HEK293 (cell line): ENCODE results near the gene MS4A2.
"Not testable (repeated sequence)": the region's sequence is repeated elsewhere in the genome, so short reads cannot be mapped to it uniquely, and the experiment has no call there.

Experiments
- CTCF ChIP-seq: fragments of 450-650 bp; formaldehyde crosslinking; IDR thresholded peaks from 2 replicates; pipeline ENCODE4 v1.5.1; 2016; ENCODE audit warnings: missing biosample characterization, missing genetic modification characterization
- YY1 ChIP-seq: fragments of 450-650 bp; formaldehyde crosslinking; IDR thresholded peaks from 2 replicates; pipeline ENCODE4 v1.5.1; 2018; ENCODE audit warnings: missing biosample characterization, missing genetic modification characterization
- ZNF114 ChIP-seq: fragments of 450-650 bp; formaldehyde crosslinking; IDR thresholded peaks from 2 replicates; pipeline ENCODE4 v1.5.0; 2017; ENCODE audit warnings: missing biosample characterization, missing genetic modification characterization
- ZNF138 ChIP-seq: fragments of 450-650 bp; formaldehyde crosslinking; IDR thresholded peaks from 2 replicates; pipeline ENCODE4 v1.5.1; 2016; ENCODE audit warnings: missing biosample characterization, missing genetic modification characterization, borderline replicate concordance
- ZNF175 ChIP-seq: fragments of 450-650 bp; formaldehyde crosslinking; IDR thresholded peaks from 2 replicates; pipeline ENCODE4 v1.5.1; 2016; ENCODE audit warnings: missing biosample characterization, missing genetic modification characterization
- ZNF18 ChIP-seq: fragments of 450-650 bp; formaldehyde crosslinking; IDR thresholded peaks from 2 replicates; pipeline ENCODE4 v1.5.1; 2016; ENCODE audit warnings: missing biosample characterization, missing genetic modification characterization
- ZNF354C ChIP-seq: fragments of 450-650 bp; formaldehyde crosslinking; IDR thresholded peaks from 2 replicates; pipeline ENCODE4 v1.5.1; 2016; ENCODE audit warnings: missing biosample characterization, missing genetic modification characterization, low read depth, borderline replicate concordance
- ZNF610 ChIP-seq: fragments of 450-650 bp; formaldehyde crosslinking; IDR thresholded peaks from 2 replicates; pipeline ENCODE4 v1.5.1; 2016; ENCODE audit warnings: missing biosample characterization, missing genetic modification characterization, borderline replicate concordance
- ZNF654 ChIP-seq: fragments of 450-650 bp; formaldehyde crosslinking; IDR thresholded peaks from 2 replicates; pipeline ENCODE4 v1.5.1; 2016; ENCODE audit warnings: low read depth, missing biosample characterization, missing genetic modification characterization

DNA sequence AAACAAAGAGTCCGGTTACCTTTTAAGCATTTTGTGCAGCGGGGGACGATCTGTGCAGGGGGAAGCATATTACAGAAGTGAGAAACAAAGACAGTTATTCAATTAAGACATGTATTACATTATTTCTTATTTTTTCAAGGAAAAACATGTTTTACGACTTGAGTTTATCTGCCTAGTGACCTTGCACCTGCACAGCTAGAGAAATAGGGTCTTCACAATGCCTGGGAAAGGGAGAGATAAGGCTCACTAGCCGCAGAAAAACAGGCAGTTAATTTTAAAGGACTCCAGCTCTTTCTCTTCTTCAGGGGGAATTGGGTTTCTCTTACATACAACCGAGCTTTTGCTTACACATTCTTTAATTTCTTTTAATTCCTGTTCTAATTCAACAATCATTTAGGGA lies 16.8 kb upstream of the MS4A2 start:
- not testable (repeated sequence) for TF ChIP-seq ZNF18 (tag by site-specific recombination); ZNF654 (tag by site-specific recombination); CTCF (tag by site-specific recombination); ZNF610 (tag by site-specific recombination); ZNF354C; ZNF175 (tag by site-specific recombination); YY1; ZNF138; ZNF114 (tag by site-specific recombination)
